MCF 10A (cell line): ENCODE results near the gene PPP1R14C. TPM values are rescaled to one million over a fixed set of nuclear protein-coding genes. Genes with fewer than 3 reads are reported as not detected.

ENCODE experiments used
- BruUV-seq: library from RNA; stranded (reverse); fragments of 400-500 nt; replicated peaks from 2 replicates; lab custom pipeline; 2021; lab: Mats Ljungman, UMichigan
- CTCF ChIA-PET: fragments of 300-600 bp; sonication (Branson Sonifier 250); formaldehyde crosslinking; extraction: SDS; loops from one replicate; lab custom pipeline; 2021; ENCODE audit warnings: antibody characterized with exemption, inconsistent platforms; lab: Yijun Ruan, JAX
- POLR2A ChIA-PET: fragments of 300-600, 350-650 bp; sonication (Branson Sonifier 250); formaldehyde crosslinking; extraction: SDS; loops from one replicate; lab custom pipeline; 2020; ENCODE audit warnings: antibody characterized with exemption, inconsistent platforms; lab: Yijun Ruan, JAX
- DNase-seq: peaks from one replicate; pipeline ENCODE4 v3.0.0-alpha.2; 2018; ENCODE audit not compliant: unreplicated experiment
- H3K27ac Mint-ChIP-seq: one replicate; pipeline ENCODE4 v1.8.0; 2022; ENCODE audit warnings: mild to moderate bottlenecking, low read depth, mixed read lengths; ENCODE audit not compliant: unreplicated experiment
- H3K27me3 Mint-ChIP-seq: one replicate; pipeline ENCODE4 v1.8.0; 2022; ENCODE audit warnings: mixed read lengths; ENCODE audit not compliant: insufficient read depth, unreplicated experiment
- H3K36me3 Mint-ChIP-seq: one replicate; pipeline ENCODE4 v1.8.0; 2022; ENCODE audit warnings: mild to moderate bottlenecking, moderate library complexity, mixed read lengths; ENCODE audit not compliant: insufficient read depth, unreplicated experiment
- H3K4me1 Mint-ChIP-seq: one replicate; pipeline ENCODE4 v1.8.0; 2022; ENCODE audit warnings: mixed read lengths; ENCODE audit not compliant: insufficient read depth, unreplicated experiment
- H3K4me3 Mint-ChIP-seq: one replicate; pipeline ENCODE4 v1.8.0; 2022; ENCODE audit warnings: mild to moderate bottlenecking, moderate library complexity, mixed read lengths; ENCODE audit not compliant: unreplicated experiment
- H3K9me3 Mint-ChIP-seq: one replicate; pipeline ENCODE4 v1.8.0; 2022; ENCODE audit warnings: mixed read lengths; ENCODE audit not compliant: unreplicated experiment
- intact Hi-C: fragments of 100-400 bp; cut with micrococcal nuclease; formaldehyde crosslinking; loops from 2 replicates; pipeline ENCODE4 v1.14.1; 2022
- total RNA-seq: library from RNA; stranded (reverse); gene quantifications from 2 replicates; pipeline ENCODE4 v1.2.3, GENCODE V29; 2022
- TF ChIP-seq, protein P1 (sequence below): fragments of 200-600 bp; IDR thresholded peaks from one replicate; pipeline ENCODE4 v1.8.0; 2022; ENCODE audit warnings: antibody characterized with exemption, mild to moderate bottlenecking; ENCODE audit not compliant: unreplicated experiment

Gene PPP1R14C
- total RNA-seq, 1 experiment from 2014 or later, result 32.0 TPM

DNA sequence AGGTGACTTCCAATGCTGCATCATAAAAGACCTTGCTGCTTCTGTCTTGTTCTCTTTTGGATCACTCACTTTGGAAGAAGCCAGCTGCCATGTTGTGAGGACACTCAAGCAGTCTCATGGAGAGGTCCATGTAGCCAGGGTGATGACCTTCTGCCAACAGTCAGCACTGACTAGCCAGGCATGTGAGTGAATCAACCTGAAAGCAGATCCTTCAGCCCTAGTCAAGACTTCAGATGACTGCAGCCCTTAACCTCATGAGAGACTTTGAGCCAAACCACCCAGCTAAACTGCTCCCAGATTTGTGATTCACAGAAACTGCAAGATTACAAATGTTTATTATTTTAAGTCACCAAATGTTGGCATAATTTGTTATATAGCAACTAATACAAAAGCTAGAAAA lies 140.0 kb downstream of the PPP1R14C start:
- no TSS peak for BruUV-seq
- Mint-ChIP-seq H3K27ac (no peak overlapping the region), H3K36me3 (no peaks in the 10 kb centered on the region), H3K4me1 (no peaks in the 10 kb centered on the region), H3K4me3 (no peak overlapping the region), H3K9me3 (no peaks in the 10 kb centered on the region), H3K27me3 (no peaks in the 10 kb centered on the region)
- ChIA-PET POLR2A (interaction anchor here (0.7 to 1.6 kb wide), 3 partner anchors 9 to 16 kb away, joined by 3 to 6 read pairs (median 3); no protein-coding TSS in a partner anchor), CTCF (interaction anchor here (0.8 kb wide), 1 partner anchor 10 kb away, joined by 3 read pairs; no protein-coding TSS in a partner anchor)
- TF ChIP-seq, protein P1, sequence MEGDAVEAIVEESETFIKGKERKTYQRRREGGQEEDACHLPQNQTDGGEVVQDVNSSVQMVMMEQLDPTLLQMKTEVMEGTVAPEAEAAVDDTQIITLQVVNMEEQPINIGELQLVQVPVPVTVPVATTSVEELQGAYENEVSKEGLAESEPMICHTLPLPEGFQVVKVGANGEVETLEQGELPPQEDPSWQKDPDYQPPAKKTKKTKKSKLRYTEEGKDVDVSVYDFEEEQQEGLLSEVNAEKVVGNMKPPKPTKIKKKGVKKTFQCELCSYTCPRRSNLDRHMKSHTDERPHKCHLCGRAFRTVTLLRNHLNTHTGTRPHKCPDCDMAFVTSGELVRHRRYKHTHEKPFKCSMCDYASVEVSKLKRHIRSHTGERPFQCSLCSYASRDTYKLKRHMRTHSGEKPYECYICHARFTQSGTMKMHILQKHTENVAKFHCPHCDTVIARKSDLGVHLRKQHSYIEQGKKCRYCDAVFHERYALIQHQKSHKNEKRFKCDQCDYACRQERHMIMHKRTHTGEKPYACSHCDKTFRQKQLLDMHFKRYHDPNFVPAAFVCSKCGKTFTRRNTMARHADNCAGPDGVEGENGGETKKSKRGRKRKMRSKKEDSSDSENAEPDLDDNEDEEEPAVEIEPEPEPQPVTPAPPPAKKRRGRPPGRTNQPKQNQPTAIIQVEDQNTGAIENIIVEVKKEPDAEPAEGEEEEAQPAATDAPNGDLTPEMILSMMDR, result no peak
- intact Hi-C loops, result no loop called here
- DNase-seq, result no peak

DNA sequence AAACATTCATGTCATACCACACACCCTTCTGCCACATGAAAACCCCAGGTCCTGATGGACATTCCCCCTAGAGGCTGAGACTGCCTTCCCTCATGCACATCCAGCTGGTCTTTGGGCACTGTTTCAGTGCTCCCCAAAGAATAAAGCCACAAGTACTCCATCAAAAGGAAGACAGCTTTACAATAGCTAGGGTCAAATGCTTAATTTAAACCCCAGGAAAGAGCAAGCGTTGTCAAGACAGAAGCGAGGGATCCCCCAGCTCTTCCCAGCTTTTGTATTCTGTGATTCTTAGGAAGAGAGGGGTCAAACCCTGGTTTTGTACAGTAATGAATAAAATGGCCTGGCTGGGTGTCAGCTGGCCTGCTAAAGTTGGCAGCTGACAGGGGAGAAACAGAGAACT lies 143.6 kb downstream of the PPP1R14C start:
- POLR2A ChIA-PET, result interaction anchor here (0.8 kb wide), 1 partner anchor 11 kb away, joined by 4 read pairs; no protein-coding TSS in a partner anchor
- TF ChIP-seq, protein P1, result no peak
- no TSS peak for BruUV-seq
- H3K27ac Mint-ChIP-seq, result no peak overlapping the region
- intact Hi-C loops, result no loop called here
- H3K4me3 Mint-ChIP-seq, result no peak overlapping the region
- no peak for DNase-seq
- no peaks in the 10 kb centered on the region for H3K36me3 Mint-ChIP-seq
- no peaks in the 10 kb centered on the region for H3K9me3 Mint-ChIP-seq
- peaks cover 17% of the 10 kb centered on the region for H3K4me1 Mint-ChIP-seq
- no peaks in the 10 kb centered on the region for H3K27me3 Mint-ChIP-seq
- CTCF ChIA-PET, result interaction anchor here (0.7 kb wide), 2 partner anchors 13 to 17 kb away, joined by 3 to 4 read pairs; no protein-coding TSS in a partner anchor

DNA sequence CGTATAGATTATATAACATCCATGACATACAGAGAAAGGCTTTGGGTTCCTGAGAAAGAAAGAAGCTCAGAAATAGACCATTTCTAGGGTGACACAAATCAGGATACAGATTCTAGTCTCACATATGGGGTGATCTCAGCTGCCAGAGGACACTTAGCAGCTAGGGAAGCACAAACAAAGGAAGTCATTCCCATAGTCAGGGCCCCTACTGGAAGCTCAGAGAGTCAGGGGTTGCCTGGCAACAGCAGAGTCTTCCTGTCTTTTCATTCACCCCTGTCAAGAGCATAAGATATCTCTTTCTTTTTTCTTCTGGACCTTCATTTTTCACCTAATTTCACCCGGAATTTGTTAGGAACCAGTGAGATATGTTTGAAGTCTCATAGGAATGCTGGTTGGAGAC lies 144.1 kb downstream of the PPP1R14C start:
- Mint-ChIP-seq H3K27ac (no peak overlapping the region), H3K4me1 (peaks cover 18% of the 10 kb centered on the region), H3K4me3 (no peak overlapping the region), H3K27me3 (no peaks in the 10 kb centered on the region), H3K36me3 (no peaks in the 10 kb centered on the region), H3K9me3 (no peaks in the 10 kb centered on the region)
- TF ChIP-seq, protein P1, result no peak
- no peak for DNase-seq
- ChIA-PET POLR2A (interaction anchor here (0.7 to 0.8 kb wide), 2 partner anchors 10 to 12 kb away, joined by 3 to 4 read pairs; no protein-coding TSS in a partner anchor), CTCF (interaction anchor here (0.7 kb wide), 1 partner anchor 13 kb away, joined by 3 read pairs; no protein-coding TSS in a partner anchor)
- intact Hi-C loops, result no loop called here
- no TSS peak for BruUV-seq

DNA sequence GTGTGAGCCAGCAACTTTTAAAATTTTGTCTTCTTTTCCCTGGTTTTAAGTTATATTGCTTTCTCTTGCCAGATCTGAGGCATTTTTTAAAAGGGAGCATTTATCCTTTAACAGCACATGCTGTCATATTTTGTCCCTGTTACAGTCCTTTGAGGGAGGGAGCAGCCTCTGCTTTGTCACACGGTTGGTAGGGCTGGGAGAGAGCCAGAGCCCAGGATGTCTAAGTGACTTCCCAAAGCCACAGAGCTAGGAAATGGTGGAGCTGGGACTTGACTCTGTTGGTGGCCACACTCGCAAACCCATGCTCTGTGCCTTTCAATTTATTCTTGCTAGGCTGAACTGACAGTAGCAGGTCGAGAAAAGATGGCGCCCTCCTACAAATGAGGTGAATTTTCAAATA lies 145.6 kb downstream of the PPP1R14C start:
- no peak for DNase-seq
- H3K36me3 Mint-ChIP-seq, result no peaks in the 10 kb centered on the region
- ChIA-PET POLR2A (interaction anchor here (1.0 to 1.5 kb wide), 2 partner anchors 9 to 22 kb away, joined by 3 read pairs; no protein-coding TSS in a partner anchor), CTCF (interaction anchor here (0.6 to 1.3 kb wide), 5 partner anchors 19 to 527 kb away, joined by 3 read pairs; no protein-coding TSS in a partner anchor)
- H3K27ac Mint-ChIP-seq, result no peak overlapping the region
- intact Hi-C loops, result no loop called here
- peaks cover 34% of the 10 kb centered on the region for H3K4me1 Mint-ChIP-seq
- TF ChIP-seq, protein P1, result no peak
- BruUV-seq, result no TSS peak
- no peaks in the 10 kb centered on the region for H3K9me3 Mint-ChIP-seq
- H3K27me3 Mint-ChIP-seq, result no peaks in the 10 kb centered on the region
- no peak overlapping the region for H3K4me3 Mint-ChIP-seq
